Activated CD8-positive, alpha-beta memory T cell treated with anti-CD3 and anti-CD28 coated beads for 36 hours (primary cell): ENCODE results near the gene EYA2. TPM values are rescaled to one million over a fixed set of nuclear protein-coding genes. Genes with fewer than 3 reads are reported as not detected.

Experiments
- total RNA-seq, 2 experiments: library from RNA; stranded (reverse); gene quantifications; one replicate each; pipeline ENCODE4 v1.2.3, GENCODE V29; 2021

EYA2 gene
- total RNA-seq, 2 experiments from 2014 or later, result not detected

Other genes starting within 250 kb of the EYA2 start
- not detected for gene SLC13A3, start 243.4 kb upstream of the EYA2 start, total RNA-seq
- gene TP53RK, start 205.4 kb upstream of the EYA2 start, total RNA-seq, result 10 to 100 TPM; 18.6 to 18.7 TPM
- gene SLC2A10, start 185.2 kb upstream of the EYA2 start, total RNA-seq, result under 1 TPM in 1 of 2 experiments, not detected in 1; 0.04 TPM